ENCODE results near the gene STUM.

STUM gene

GRCh38 chr1:226533220-226533619 lies 15.3 kb upstream of the STUM start:
- Histone ChIP-seq H3K27ac (ENCODE audit: low read depth, low read length) (no peak overlapping the region), H3K79me2 (ENCODE audit: insufficient read depth, low read length) (no peaks in the 10 kb centered on the region), H3K9me2 (replicated peaks; ENCODE audit: insufficient read depth, low read length) (no peaks in the 10 kb centered on the region), H3K36me3 (ENCODE audit: low read length) (no peaks in the 10 kb centered on the region), H3K9ac (ENCODE audit: low read length) (no peak overlapping the region), H3K27me3 (ENCODE audit: low read length) (no peaks in the 10 kb centered on the region), H2AFZ (ENCODE audit: low read depth, low read length, severe bottlenecking) (no peak overlapping the region), H4K20me1 (ENCODE audit: low read depth, low read length) (no peaks in the 10 kb centered on the region), H3K9me3 (ENCODE audit: insufficient read depth, low read length) (no peaks in the 10 kb centered on the region), H3F3A (ENCODE audit: insufficient read depth) (no peaks in the 10 kb centered on the region), H3K4me3 (ENCODE audit: insufficient read depth, low read length, poor library complexity, severe bottlenecking) (no peak overlapping the region), H3K4me2 (ENCODE audit: low read depth, low read length, poor library complexity, severe bottlenecking) (no peak overlapping the region)
- TF ChIP-seq, protein P1, sequence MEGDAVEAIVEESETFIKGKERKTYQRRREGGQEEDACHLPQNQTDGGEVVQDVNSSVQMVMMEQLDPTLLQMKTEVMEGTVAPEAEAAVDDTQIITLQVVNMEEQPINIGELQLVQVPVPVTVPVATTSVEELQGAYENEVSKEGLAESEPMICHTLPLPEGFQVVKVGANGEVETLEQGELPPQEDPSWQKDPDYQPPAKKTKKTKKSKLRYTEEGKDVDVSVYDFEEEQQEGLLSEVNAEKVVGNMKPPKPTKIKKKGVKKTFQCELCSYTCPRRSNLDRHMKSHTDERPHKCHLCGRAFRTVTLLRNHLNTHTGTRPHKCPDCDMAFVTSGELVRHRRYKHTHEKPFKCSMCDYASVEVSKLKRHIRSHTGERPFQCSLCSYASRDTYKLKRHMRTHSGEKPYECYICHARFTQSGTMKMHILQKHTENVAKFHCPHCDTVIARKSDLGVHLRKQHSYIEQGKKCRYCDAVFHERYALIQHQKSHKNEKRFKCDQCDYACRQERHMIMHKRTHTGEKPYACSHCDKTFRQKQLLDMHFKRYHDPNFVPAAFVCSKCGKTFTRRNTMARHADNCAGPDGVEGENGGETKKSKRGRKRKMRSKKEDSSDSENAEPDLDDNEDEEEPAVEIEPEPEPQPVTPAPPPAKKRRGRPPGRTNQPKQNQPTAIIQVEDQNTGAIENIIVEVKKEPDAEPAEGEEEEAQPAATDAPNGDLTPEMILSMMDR (IDR thresholded peaks at IDR 0.05; ENCODE audit: insufficient read depth, low read length, poor library complexity, severe bottlenecking), result no peak
- no peak for TF ChIP-seq EZH2phosphoT487 (conservative IDR thresholded peaks at IDR 0.05; ENCODE audit: low read length)

- Histone ChIP-seq H3K9ac (ENCODE audit: low read length) (no peak overlapping the region), H3K36me3 (ENCODE audit: low read length) (no peaks in the 10 kb centered on the region), H3K9me2 (replicated peaks; ENCODE audit: insufficient read depth, low read length) (no peaks in the 10 kb centered on the region), H3K9me3 (ENCODE audit: insufficient read depth, low read length) (no peaks in the 10 kb centered on the region), H3K27me3 (ENCODE audit: low read length) (no peaks in the 10 kb centered on the region), H3K27ac (ENCODE audit: low read depth, low read length) (no peak overlapping the region), H3K4me2 (ENCODE audit: low read depth, low read length, poor library complexity, severe bottlenecking) (no peak overlapping the region), H3K79me2 (ENCODE audit: insufficient read depth, low read length) (no peaks in the 10 kb centered on the region), H3F3A (ENCODE audit: insufficient read depth) (no peaks in the 10 kb centered on the region), H2AFZ (ENCODE audit: low read depth, low read length, severe bottlenecking) (no peak overlapping the region), H4K20me1 (ENCODE audit: low read depth, low read length) (no peaks in the 10 kb centered on the region), H3K4me3 (ENCODE audit: insufficient read depth, low read length, poor library complexity, severe bottlenecking) (no peak overlapping the region)
- no peak for TF ChIP-seq EZH2phosphoT487 (conservative IDR thresholded peaks at IDR 0.05; ENCODE audit: low read length)
- TF ChIP-seq, protein P1 (IDR thresholded peaks at IDR 0.05; ENCODE audit: insufficient read depth, low read length, poor library complexity, severe bottlenecking), result no peak
These were observed 14.5 kb upstream of the STUM start for GRCh38 chr1:226534098-226534497.

DNA sequence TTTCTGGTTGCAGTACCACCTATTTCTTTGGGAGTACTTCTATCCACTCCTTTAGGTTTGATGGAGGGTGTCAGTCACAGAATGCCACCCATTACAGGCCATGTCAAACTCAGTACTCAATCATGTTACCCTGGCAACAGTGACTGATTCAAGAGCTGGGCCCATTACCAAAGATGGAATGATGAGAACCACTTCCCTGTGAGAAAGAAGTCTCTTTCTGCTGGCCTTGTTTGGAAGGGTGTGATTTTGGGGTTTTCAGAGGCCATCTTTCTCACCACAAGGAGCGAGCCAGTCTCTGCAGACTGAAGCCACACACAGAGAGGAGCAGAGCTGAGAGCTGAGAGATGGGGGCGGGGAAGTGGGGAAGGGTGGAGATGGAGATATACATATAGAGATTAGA lies 13.9 kb upstream of the STUM start:
- no peak overlapping the region for H2AFZ ChIP-seq (ENCODE audit: low read depth, low read length, severe bottlenecking)
- no peaks in the 10 kb centered on the region for H3K9me2 ChIP-seq (replicated peaks; ENCODE audit: insufficient read depth, low read length)
- H3K9ac ChIP-seq (ENCODE audit: low read length), result no peak overlapping the region

More for the DNA sequence above, 13.9 kb upstream of the STUM start:
- Histone ChIP-seq H3K27me3 (ENCODE audit: low read length) (no peaks in the 10 kb centered on the region), H3K79me2 (ENCODE audit: insufficient read depth, low read length) (no peaks in the 10 kb centered on the region), H3K36me3 (ENCODE audit: low read length) (no peaks in the 10 kb centered on the region), H3K4me3 (ENCODE audit: insufficient read depth, low read length, poor library complexity, severe bottlenecking) (no peak overlapping the region), H4K20me1 (ENCODE audit: low read depth, low read length) (no peaks in the 10 kb centered on the region), H3K27ac (ENCODE audit: low read depth, low read length) (no peak overlapping the region), H3K9me3 (ENCODE audit: insufficient read depth, low read length) (no peaks in the 10 kb centered on the region), H3F3A (ENCODE audit: insufficient read depth) (no peaks in the 10 kb centered on the region), H3K4me2 (ENCODE audit: low read depth, low read length, poor library complexity, severe bottlenecking) (no peak overlapping the region)
- TF ChIP-seq EZH2phosphoT487 (conservative IDR thresholded peaks at IDR 0.05; ENCODE audit: low read length), result no peak
- TF ChIP-seq, protein P1 (IDR thresholded peaks at IDR 0.05; ENCODE audit: insufficient read depth, low read length, poor library complexity, severe bottlenecking), result no peak

Data from SU-DHL-6 (cell line).